H9 (cell line): ENCODE results near the gene TOGARAM2. TPM values are rescaled to one million over a fixed set of nuclear protein-coding genes. Genes with fewer than 3 reads are reported as not detected.

Experiments used
- DNase-seq: peaks from one replicate; pipeline ENCODE4 v3.0.0-alpha.2; 2017
- H2AFZ ChIP-seq: one replicate; pipeline ENCODE4 v1.6.1; 2013; ENCODE audit warnings: mild to moderate bottlenecking, low read length, control low read depth, moderate library complexity
- H2AK5ac ChIP-seq: 2 replicates; pipeline ENCODE4 v1.6.1; 2013; ENCODE audit warnings: low read length, control low read depth, mixed read lengths; ENCODE audit not compliant: insufficient read length
- H2BK120ac ChIP-seq: one replicate; pipeline ENCODE4 v1.6.1; 2013; ENCODE audit warnings: low read depth, mild to moderate bottlenecking, low read length, control low read depth, inconsistent platforms; ENCODE audit not compliant: poor library complexity, severe bottlenecking
- H2BK12ac ChIP-seq: 2 replicates; pipeline ENCODE4 v1.6.1; 2013; ENCODE audit warnings: low read length, control low read depth, mixed read lengths, low read depth; ENCODE audit not compliant: insufficient read length
- H2BK15ac ChIP-seq: 2 replicates; pipeline ENCODE4 v1.6.1; 2013; ENCODE audit warnings: low read depth, low read length, control low read depth
- H2BK20ac ChIP-seq: one replicate; pipeline ENCODE4 v1.6.1; 2013; ENCODE audit warnings: low read depth, mild to moderate bottlenecking, low read length, control low read depth, inconsistent platforms; ENCODE audit not compliant: poor library complexity, severe bottlenecking
- H2BK5ac ChIP-seq: 2 replicates; pipeline ENCODE4 v1.6.1; 2013; ENCODE audit warnings: low read length, control low read depth, mixed read lengths; ENCODE audit not compliant: insufficient read length
- H3K14ac ChIP-seq: 2 replicates; pipeline ENCODE4 v1.6.1; 2013; ENCODE audit warnings: low read length, control low read depth; ENCODE audit not compliant: insufficient read depth
- H3K18ac ChIP-seq: 2 replicates; pipeline ENCODE4 v1.6.1; 2013; ENCODE audit warnings: low read depth, mild to moderate bottlenecking, mixed read lengths, low read length, control low read depth; ENCODE audit not compliant: insufficient read length
- H3K23ac ChIP-seq: 2 replicates; pipeline ENCODE4 v1.6.1; 2013; ENCODE audit warnings: low read length, control low read depth, mixed read lengths, low read depth; ENCODE audit not compliant: insufficient read length
- H3K23me2 ChIP-seq: 2 replicates; pipeline ENCODE4 v1.6.1; 2013; ENCODE audit warnings: low read depth, mild to moderate bottlenecking, mixed read lengths, low read length, control low read depth; ENCODE audit not compliant: insufficient read length, poor library complexity, severe bottlenecking
- H3K27ac ChIP-seq: 2 replicates; pipeline ENCODE4 v1.5.1; 2013; ENCODE audit warnings: low read length, control low read depth, mixed read lengths, low read depth; ENCODE audit not compliant: insufficient read length
- H3K27me3 ChIP-seq: 2 replicates; pipeline ENCODE4 v1.6.1; 2013; ENCODE audit warnings: low read length, control low read depth, inconsistent platforms; ENCODE audit not compliant: insufficient read depth
- H3K4ac ChIP-seq: 2 replicates; pipeline ENCODE4 v1.6.1; 2013; ENCODE audit warnings: low read depth, mild to moderate bottlenecking, control low read depth, inconsistent platforms, low read length, moderate library complexity
- H3K4me1 ChIP-seq: 2 replicates; pipeline ENCODE4 v1.6.1; 2013; ENCODE audit warnings: low read length, control low read depth, inconsistent platforms; ENCODE audit not compliant: insufficient read depth
- H3K4me2 ChIP-seq: 2 replicates; pipeline ENCODE4 v1.6.1; 2013; ENCODE audit warnings: low read length, control low read depth, mixed read lengths; ENCODE audit not compliant: insufficient read length, insufficient read depth
- H3K56ac ChIP-seq: 2 replicates; pipeline ENCODE4 v1.6.1; 2013; ENCODE audit warnings: low read depth, mild to moderate bottlenecking, mixed read lengths, low read length, control low read depth; ENCODE audit not compliant: insufficient read length
- H3K79me1 ChIP-seq: 2 replicates; pipeline ENCODE4 v1.6.1; 2013; ENCODE audit warnings: low read depth, mild to moderate bottlenecking, moderate library complexity, low read length, control low read depth, inconsistent platforms; ENCODE audit not compliant: insufficient read depth, poor library complexity, severe bottlenecking
- H3K79me2 ChIP-seq: 2 replicates; pipeline ENCODE4 v1.6.1; 2013; ENCODE audit warnings: low read length, control low read depth, inconsistent platforms; ENCODE audit not compliant: insufficient read depth
- H3K9ac ChIP-seq: 2 replicates; pipeline ENCODE4 v1.6.1; 2013; ENCODE audit warnings: low read length, control low read depth, mixed read lengths; ENCODE audit not compliant: insufficient read length; ENCODE audit errors: extremely low read depth
- H3K9me3 ChIP-seq: one replicate; pipeline ENCODE4 v1.6.1; 2013; ENCODE audit warnings: low read depth, low read length, inconsistent platforms; ENCODE audit not compliant: control insufficient read depth
- H3T11ph ChIP-seq: one replicate; pipeline ENCODE4 v1.6.1; 2013; ENCODE audit warnings: mild to moderate bottlenecking, low read length, control low read depth, inconsistent platforms
- H4K20me1 ChIP-seq: one replicate; pipeline ENCODE4 v1.6.1; 2013; ENCODE audit not compliant: control insufficient read depth, insufficient read length, insufficient read depth
- H4K5ac ChIP-seq: 2 replicates; pipeline ENCODE4 v1.6.1; 2013; ENCODE audit warnings: low read depth, mild to moderate bottlenecking, mixed read lengths, low read length, control low read depth; ENCODE audit not compliant: insufficient read length
- H4K8ac ChIP-seq: replicated peaks from 2 replicates; pipeline ENCODE4 v1.6.1; 2013; ENCODE audit warnings: low read length, control low read depth, mixed read lengths, low read depth; ENCODE audit not compliant: insufficient read length
- H4K91ac ChIP-seq: 2 replicates; pipeline ENCODE4 v1.6.1; 2013; ENCODE audit warnings: low read depth, mild to moderate bottlenecking, moderate library complexity, mixed read lengths, low read length, control low read depth; ENCODE audit not compliant: insufficient read length
- H3K27ac Mint-ChIP-seq, 3 experiments: 2 replicates in 2 of 3; 3 replicates in 1 of 3; pipeline ENCODE4 v1.8.0; 2020 to 2021; ENCODE audit warnings: mixed read lengths in 3 of 3, mild to moderate bottlenecking in 1 of 3, moderate library complexity in 1 of 3
- H3K27me3 Mint-ChIP-seq: 2 replicates; pipeline ENCODE4 v1.8.0; 2021; ENCODE audit warnings: low read depth, mild to moderate bottlenecking, moderate library complexity, mixed read lengths
- H3K36me3 Mint-ChIP-seq, 3 experiments: 2 replicates in 2 of 3; 3 replicates in 1 of 3; pipeline ENCODE4 v1.8.0; 2020 to 2021; ENCODE audit warnings: low read depth in 3 of 3, mixed read lengths in 3 of 3; ENCODE audit not compliant: insufficient read depth in 1 of 3
- H3K4me1 Mint-ChIP-seq, 2 experiments: 2 replicates each; pipeline ENCODE4 v1.8.0; 2020; ENCODE audit warnings: mixed read lengths in 2 of 2
- H3K4me3 Mint-ChIP-seq, 2 experiments: 2 replicates in 1 of 2; 3 replicates in 1 of 2; pipeline ENCODE4 v1.8.0; 2020 to 2021; ENCODE audit warnings: mild to moderate bottlenecking in 2 of 2, mixed read lengths in 2 of 2, moderate library complexity in 1 of 2
- H3K9me3 Mint-ChIP-seq, 2 experiments: 2 replicates in 1 of 2; 3 replicates in 1 of 2; pipeline ENCODE4 v1.8.0; 2020; ENCODE audit warnings: mild to moderate bottlenecking in 2 of 2, mixed read lengths in 2 of 2, moderate library complexity in 1 of 2
- WGBS: extraction: QIAGEN DNeasy Blood & Tissue Kit; methylation state at CpG from one replicate; pipeline ENCODE4 v1.1.7; 2013; ENCODE audit warnings: missing lambda C conversion rate, low lambda C conversion rate, mixed read lengths; ENCODE audit not compliant: insufficient read length; ENCODE audit errors: extremely low coverage; 5-methylcytosine and 5-hydroxymethylcytosine counted together
- total RNA-seq: library from RNA; stranded (reverse); gene quantifications from 2 replicates; pipeline ENCODE4 v1.2.1, GENCODE V29; 2021
- TF ChIP-seq, protein P1 (sequence below): fragments of 200-600 bp; sonication (generic); conservative IDR thresholded peaks from 3 replicates; pipeline ENCODE4 v1.8.0; 2021; ENCODE audit warnings: antibody characterized with exemption, mild to moderate bottlenecking

TOGARAM2 gene
- total RNA-seq, 1 experiment from 2014 or later = 0.83 TPM

DNA sequence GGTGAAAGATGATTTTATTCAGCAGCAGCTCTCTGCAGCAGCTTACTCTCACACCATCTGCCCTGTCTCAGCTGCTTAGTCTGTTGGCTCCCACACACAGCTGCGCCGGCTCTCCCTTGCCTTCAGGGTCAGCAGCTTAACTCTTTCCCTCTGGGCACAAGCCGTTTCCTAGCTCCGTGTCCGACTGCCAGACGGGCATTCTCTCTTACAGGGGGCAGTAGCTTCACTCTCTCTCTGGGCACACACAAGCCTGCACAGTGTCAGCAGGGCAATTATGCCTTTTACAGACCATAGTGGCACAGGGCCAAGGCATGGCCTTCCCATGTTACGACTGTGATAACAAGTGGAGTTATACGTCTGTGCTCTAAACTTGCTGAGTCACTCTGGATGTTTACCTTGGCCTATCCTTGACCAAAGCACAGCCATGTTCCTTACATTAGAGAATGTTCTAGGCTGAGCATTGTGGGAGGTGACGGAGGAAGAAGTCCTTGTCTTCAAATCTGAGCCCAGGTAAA, 61.5 kb downstream of the TOGARAM2 start:
- H4K5ac ChIP-seq = no peak overlapping the region
- no peak overlapping the region for H2BK12ac ChIP-seq
- no peaks in the 10 kb centered on the region for H4K20me1 ChIP-seq
- Mint-ChIP-seq H3K4me1 (peaks cover 15% of the 10 kb centered on the region in 2 experiments), H3K27ac (peak overlapping the region in 2 of 3 experiments; percentile 26 to 84; a peak in 5 of 7 replicates), H3K27me3 (no peaks in the 10 kb centered on the region), H3K36me3 (no peaks in the 10 kb centered on the region), H3K9me3 (no peaks in the 10 kb centered on the region), H3K4me3 (no peak overlapping the region)
- no peak overlapping the region for H2AK5ac ChIP-seq
- no peak overlapping the region for H3K27ac ChIP-seq
- no peak overlapping the region for H3K18ac ChIP-seq
- H3K9me3 ChIP-seq = no peaks in the 10 kb centered on the region
- H3K9ac ChIP-seq = no peak overlapping the region
- H2AFZ ChIP-seq = no peak overlapping the region
- no peak overlapping the region for H3K23ac ChIP-seq
- no peak overlapping the region for H3K56ac ChIP-seq
- H3K4me2 ChIP-seq = no peak overlapping the region
- WGBS = no CpG with 5 or more reads among the region's 9 CpGs
- H3K27me3 ChIP-seq = no peaks in the 10 kb centered on the region
- H3K4me1 ChIP-seq = peaks cover 3% of the 10 kb centered on the region; the same call in 1 of the 2 replicates
- no peak overlapping the region for H4K91ac ChIP-seq
- H3K79me2 ChIP-seq = no peaks in the 10 kb centered on the region
- no peak overlapping the region for H3K4ac ChIP-seq
- no peak overlapping the region for H2BK20ac ChIP-seq
- DNase-seq = no peak
- no peak overlapping the region for H2BK5ac ChIP-seq
- no peaks in the 10 kb centered on the region for H3K79me1 ChIP-seq
- peak overlapping the region; percentile 67; the same call in 1 of the 2 replicates for H3K14ac ChIP-seq
- H2BK15ac ChIP-seq = no peak overlapping the region
- TF ChIP-seq, protein P1, sequence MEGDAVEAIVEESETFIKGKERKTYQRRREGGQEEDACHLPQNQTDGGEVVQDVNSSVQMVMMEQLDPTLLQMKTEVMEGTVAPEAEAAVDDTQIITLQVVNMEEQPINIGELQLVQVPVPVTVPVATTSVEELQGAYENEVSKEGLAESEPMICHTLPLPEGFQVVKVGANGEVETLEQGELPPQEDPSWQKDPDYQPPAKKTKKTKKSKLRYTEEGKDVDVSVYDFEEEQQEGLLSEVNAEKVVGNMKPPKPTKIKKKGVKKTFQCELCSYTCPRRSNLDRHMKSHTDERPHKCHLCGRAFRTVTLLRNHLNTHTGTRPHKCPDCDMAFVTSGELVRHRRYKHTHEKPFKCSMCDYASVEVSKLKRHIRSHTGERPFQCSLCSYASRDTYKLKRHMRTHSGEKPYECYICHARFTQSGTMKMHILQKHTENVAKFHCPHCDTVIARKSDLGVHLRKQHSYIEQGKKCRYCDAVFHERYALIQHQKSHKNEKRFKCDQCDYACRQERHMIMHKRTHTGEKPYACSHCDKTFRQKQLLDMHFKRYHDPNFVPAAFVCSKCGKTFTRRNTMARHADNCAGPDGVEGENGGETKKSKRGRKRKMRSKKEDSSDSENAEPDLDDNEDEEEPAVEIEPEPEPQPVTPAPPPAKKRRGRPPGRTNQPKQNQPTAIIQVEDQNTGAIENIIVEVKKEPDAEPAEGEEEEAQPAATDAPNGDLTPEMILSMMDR = no peak
- no peaks in the 10 kb centered on the region for H3K23me2 ChIP-seq
- no peak overlapping the region for H3T11ph ChIP-seq
- no peak overlapping the region for H2BK120ac ChIP-seq
- H4K8ac ChIP-seq = no peak overlapping the region
